ENCODE measurements around the gene ITSN2.
"Not testable (repeated sequence)": the region's sequence is repeated elsewhere in the genome, so short reads cannot be mapped to it uniquely, and the experiment has no call there.

The ITSN2 gene

GRCh38 chr2:24360050-24360962 is at the start of gene ITSN2:
TSS of gene ITSN2 (minus strand) at chr2:24360536. CDS start at chr2:24328082, 32,454 bp downstream.
- DNase-seq (ENCODE audit: low read depth), result peak; percentile 63

- no peak for DNase-seq (ENCODE audit: low read depth)
Measured at GRCh38 chr2:24409171-24409570, 48.8 kb upstream of the ITSN2 start.

- not testable (repeated sequence) for DNase-seq (ENCODE audit: low read depth)
Measured at GRCh38 chr2:24408704-24409103, 48.4 kb upstream of the ITSN2 start.

- DNase-seq (ENCODE audit: low read depth), result no peak
Measured at GRCh38 chr2:24404491-24404921, 44.2 kb upstream of the ITSN2 start.

GRCh38 chr2:24403832-24404212 is 43.5 kb upstream of the ITSN2 start:
- DNase-seq (ENCODE audit: low read depth), result no peak

GRCh38 chr2:24403168-24403831 is 43.0 kb upstream of the ITSN2 start:
- DNase-seq (ENCODE audit: low read depth), result no peak

- DNase-seq (ENCODE audit: low read depth), result no peak
Measured at GRCh38 chr2:24402242-24403097, 42.1 kb upstream of the ITSN2 start.

GRCh38 chr2:24400207-24400907 is 40.0 kb upstream of the ITSN2 start:
- no peak for DNase-seq (ENCODE audit: low read depth)

- DNase-seq (ENCODE audit: low read depth), result no peak
Measured at GRCh38 chr2:24399434-24400206, 39.3 kb upstream of the ITSN2 start.

- DNase-seq (ENCODE audit: low read depth), result no peak
Measured at GRCh38 chr2:24394998-24395397, 34.7 kb upstream of the ITSN2 start.

GRCh38 chr2:24392542-24393059 is 32.3 kb upstream of the ITSN2 start:
- DNase-seq (ENCODE audit: low read depth), result no peak

GRCh38 chr2:24385366-24385765 is 25.0 kb upstream of the ITSN2 start:
- DNase-seq (ENCODE audit: low read depth), result no peak

GRCh38 chr2:24382363-24383073 is 22.2 kb upstream of the ITSN2 start:
- no peak for DNase-seq (ENCODE audit: low read depth)

- no peak for DNase-seq (ENCODE audit: low read depth)
Measured at GRCh38 chr2:24380820-24381219, 20.5 kb upstream of the ITSN2 start.

- no peak for DNase-seq (ENCODE audit: low read depth)
Measured at GRCh38 chr2:24375349-24376087, 15.2 kb upstream of the ITSN2 start.

- no peak for DNase-seq (ENCODE audit: low read depth)
Measured at GRCh38 chr2:24374301-24374700, 14.0 kb upstream of the ITSN2 start.

GRCh38 chr2:24372033-24372432 is 11.7 kb upstream of the ITSN2 start:
- DNase-seq (ENCODE audit: low read depth), result no peak

GRCh38 chr2:24365826-24366225 is 5.5 kb upstream of the ITSN2 start:
- no peak for DNase-seq (ENCODE audit: low read depth)

GRCh38 chr2:24365051-24365450 is 4.7 kb upstream of the ITSN2 start:
- DNase-seq (ENCODE audit: low read depth), result no peak
